A673 (cell line): ENCODE measurements around the gene KDR. TPM values are rescaled to one million over a fixed set of nuclear protein-coding genes. Genes with fewer than 3 reads are reported as not detected.

Source experiments
- BruUV-seq: library from RNA; stranded (reverse); fragments of 400-500 nt; replicated peaks from 2 replicates; lab custom pipeline; 2021; lab: Mats Ljungman, UMichigan
- CTCF ChIA-PET: fragments of 300-600 bp; sonication (Branson Sonifier 250); formaldehyde crosslinking; loops from one replicate; lab custom pipeline; 2022; ENCODE audit warnings: antibody characterized with exemption; lab: Charles Lee
- POLR2A ChIA-PET: fragments of 300-600 bp; sonication (Branson Sonifier 250); formaldehyde crosslinking; loops from one replicate; lab custom pipeline; 2022; ENCODE audit warnings: antibody characterized with exemption; ENCODE audit not compliant: low non-redundant PET; lab: Charles Lee
- DNase-seq: peaks from one replicate; pipeline ENCODE4 v3.0.0-alpha.2; 2015; ENCODE audit warnings: low spot score
- H3K27ac ChIP-seq: fragments of 200-600 bp; sonication (generic); 2 replicates; pipeline ENCODE4 v1.5.1; 2016; ENCODE audit warnings: mixed run types, low read depth, mild to moderate bottlenecking, mixed read lengths, antibody characterized with exemption, low read length; ENCODE audit not compliant: poor library complexity, severe bottlenecking
- H3K27me3 ChIP-seq: fragments of 200-600 bp; sonication (generic); replicated peaks from 2 replicates; pipeline ENCODE4 v1.6.1; 2017; ENCODE audit warnings: mixed run types, low read depth, mild to moderate bottlenecking, mixed read lengths, antibody characterized with exemption, low read length; ENCODE audit not compliant: insufficient read depth, poor library complexity
- H3K36me3 ChIP-seq: fragments of 200-600 bp; sonication (generic); 2 replicates; pipeline ENCODE4 v1.6.1; 2016; ENCODE audit warnings: mixed run types, mild to moderate bottlenecking, mixed read lengths, antibody characterized with exemption, low read length; ENCODE audit not compliant: insufficient read depth, poor library complexity, severe bottlenecking
- H3K4me1 ChIP-seq: fragments of 200-600 bp; sonication (generic); 2 replicates; pipeline ENCODE4 v1.6.1; 2017; ENCODE audit warnings: mixed run types, mild to moderate bottlenecking, mixed read lengths, antibody characterized with exemption, low read length; ENCODE audit not compliant: insufficient read depth, poor library complexity, severe bottlenecking
- H3K4me3 ChIP-seq: fragments of 200-600 bp; sonication (generic); 2 replicates; pipeline ENCODE4 v1.5.1; 2016; ENCODE audit warnings: low read depth, mixed run types, mild to moderate bottlenecking, mixed read lengths, low read length; ENCODE audit not compliant: poor library complexity, severe bottlenecking
- H3K9me3 ChIP-seq: fragments of 200-600 bp; sonication (generic); 2 replicates; pipeline ENCODE4 v1.6.1; 2016; ENCODE audit warnings: mixed run types, low read depth, mild to moderate bottlenecking, mixed read lengths, antibody characterized with exemption, low read length; ENCODE audit not compliant: poor library complexity, severe bottlenecking
- CTCF ChIP-seq: fragments of 300-800, 200-600 bp; sonication (generic); conservative IDR thresholded peaks from 2 replicates; pipeline ENCODE4 v1.5.1; 2017; ENCODE audit warnings: low read depth, mild to moderate bottlenecking, antibody characterized with exemption, low read length, moderate library complexity, mixed read lengths
- EZH2 ChIP-seq: fragments of 200-600 bp; sonication (generic); IDR thresholded peaks from 2 replicates; pipeline ENCODE4 v1.6.1; 2017; ENCODE audit warnings: borderline replicate concordance, low read depth, mild to moderate bottlenecking, mixed read lengths, antibody characterized with exemption, low read length; ENCODE audit not compliant: poor library complexity, severe bottlenecking
- intact Hi-C: fragments of 100-400 bp; cut with micrococcal nuclease; formaldehyde crosslinking; loops from one replicate; pipeline ENCODE4 v1.10.0; 2022; ENCODE audit not compliant: unreplicated experiment
- total RNA-seq: library from RNA; stranded (reverse); gene quantifications from 2 replicates; pipeline ENCODE4 v1.2.3, GENCODE V29; 2021

KDR gene
- total RNA-seq, 1 experiment from 2014 or later, result 0.47 TPM

- intact Hi-C loops, result no loop called here
- POLR2A ChIA-PET, result no interaction called here
- no peaks in the 10 kb centered on the region for H3K36me3 ChIP-seq
- H3K4me3 ChIP-seq, result no peak overlapping the region
- H3K9me3 ChIP-seq, result no peaks in the 10 kb centered on the region
- no peak overlapping the region for H3K27ac ChIP-seq
- BruUV-seq, result no TSS peak
- peaks cover 3% of the 10 kb centered on the region for H3K4me1 ChIP-seq
- no peaks in the 10 kb centered on the region for H3K27me3 ChIP-seq
- DNase-seq, result no peak
- CTCF ChIA-PET, result interaction anchor here (1.1 kb wide), 1 partner anchor 62 kb away, joined by 3 read pairs; no protein-coding TSS in a partner anchor
- TF ChIP-seq CTCF (no peak), EZH2 (no peak)
These were observed 13.8 kb downstream of the KDR start for GRCh38 chr4:55111601-55112000.

- no TSS peak for BruUV-seq
- CTCF ChIA-PET, result no interaction called here
- no peaks in the 10 kb centered on the region for H3K4me1 ChIP-seq
These were observed 15.3 kb downstream of the KDR start for GRCh38 chr4:55110131-55110530.

GRCh38 chr4:55107054-55107453, 18.3 kb downstream of the KDR start:
- Histone ChIP-seq H3K27me3 (no peaks in the 10 kb centered on the region), H3K4me1 (no peaks in the 10 kb centered on the region), H3K27ac (no peak overlapping the region), H3K4me3 (no peak overlapping the region), H3K9me3 (no peaks in the 10 kb centered on the region), H3K36me3 (no peaks in the 10 kb centered on the region)
- ChIA-PET POLR2A (no interaction called here), CTCF (no interaction called here)
- BruUV-seq, result no TSS peak
- no peak for DNase-seq
- TF ChIP-seq CTCF (no peak), EZH2 (no peak)
- intact Hi-C loops, result no loop called here

More at GRCh38 chr4:55110131-55110530, 15.3 kb downstream of the KDR start:
- H3K36me3 ChIP-seq, result no peaks in the 10 kb centered on the region
- no peak overlapping the region for H3K27ac ChIP-seq
- intact Hi-C loops, result no loop called here
- no peak for TF ChIP-seq CTCF
- TF ChIP-seq EZH2, result no peak
- POLR2A ChIA-PET, result no interaction called here
- no peak overlapping the region for H3K4me3 ChIP-seq
- H3K27me3 ChIP-seq, result no peaks in the 10 kb centered on the region
- no peaks in the 10 kb centered on the region for H3K9me3 ChIP-seq
- no peak for DNase-seq
